GM12878 (cell line): ENCODE measurements around the gene KCNIP3. TPM values are rescaled to one million over a fixed set of nuclear protein-coding genes. Genes with fewer than 3 reads are reported as not detected.

ENCODE experiments used
- ATAC-seq: fragments of 200-7000 bp; cut with Tn5 transposase; 3 replicates; pipeline ENCODE4 v1.9.1; 2020; ENCODE audit warnings: mild to moderate bottlenecking, moderate library complexity
- BruUV-seq: library from RNA; stranded (reverse); fragments of 400-500 nt; replicated peaks from 2 replicates; lab custom pipeline; 2021; lab: Mats Ljungman, UMichigan
- CTCF ChIA-PET: fragments of 300-600 bp; sonication (Branson Sonifier 250); formaldehyde crosslinking; extraction: SDS; loops from one replicate; lab custom pipeline; 2021; ENCODE audit warnings: inconsistent platforms; lab: Yijun Ruan, JAX
- POLR2A ChIA-PET: fragments of 350-600 bp; formaldehyde crosslinking; extraction: SDS; loops from one replicate; lab custom pipeline; 2021; ENCODE audit warnings: inconsistent platforms; lab: Charles Lee
- RAD21 ChIA-PET: fragments of 300-600 bp; sonication (Branson Sonifier 250); formaldehyde crosslinking; loops from one replicate; lab custom pipeline; 2023; ENCODE audit warnings: antibody characterized with exemption; ENCODE audit not compliant: unreplicated experiment; lab: Charles Lee
- SMC1A ChIA-PET: fragments of 300-600 bp; sonication (Branson Sonifier 250); formaldehyde crosslinking; loops from one replicate; lab custom pipeline; 2023; ENCODE audit not compliant: unreplicated experiment, uncharacterized antibody; lab: Charles Lee
- DNase-seq: peaks from one replicate; pipeline ENCODE4 v3.0.0-alpha.2; 2011; ENCODE audit warnings: low read depth, low spot score
- FAIRE-seq: peaks from 3 replicates; lab custom pipeline; 2011; peaks lifted over from hg19 to GRCh38; lab: Jason Lieb, UNC
- H2AFZ ChIP-seq: 2 replicates; pipeline ENCODE4 v1.6.0; 2011; ENCODE audit warnings: low read depth, low read length, control low read depth; ENCODE audit not compliant: control insufficient read depth
- H3K27ac ChIP-seq: 2 replicates; pipeline ENCODE4 v1.5.1; 2011; ENCODE audit warnings: control low read depth; ENCODE audit not compliant: control insufficient read depth, insufficient read depth
- H3K27me3 ChIP-seq, 2 experiments: replicated peaks in 1 of 2; 2 replicates each; pipeline versions ENCODE4 v1.6.0 to v1.6.1; 2011; ENCODE audit warnings: low read length in 1 of 2; ENCODE audit not compliant: control insufficient read depth in 2 of 2, insufficient read depth in 2 of 2
- H3K36me3 ChIP-seq, 2 experiments: 2 replicates each; pipeline ENCODE4 v1.5.1; 2011; ENCODE audit warnings: low read length in 1 of 2; ENCODE audit not compliant: control insufficient read depth in 2 of 2, insufficient read depth in 2 of 2
- H3K4me1 ChIP-seq: 2 replicates; pipeline ENCODE4 v1.6.1; 2011; ENCODE audit warnings: mild to moderate bottlenecking, low read length, moderate library complexity, mixed read lengths; ENCODE audit not compliant: control insufficient read depth, insufficient read depth
- H3K4me2 ChIP-seq: 2 replicates; pipeline ENCODE4 v1.6.0; 2011; ENCODE audit warnings: control low read depth; ENCODE audit not compliant: control insufficient read depth, insufficient read depth
- H3K4me3 ChIP-seq: fragments of 200-600 bp; sonication (generic); 2 replicates; pipeline ENCODE4 v1.5.1; 2016
- H3K79me2 ChIP-seq: 2 replicates; pipeline ENCODE4 v1.6.0; 2011; ENCODE audit warnings: low read length; ENCODE audit not compliant: control insufficient read depth, insufficient read depth
- H3K9ac ChIP-seq: 2 replicates; pipeline ENCODE4 v1.8.0; 2011; ENCODE audit warnings: low read length, control low read depth, mixed read lengths; ENCODE audit not compliant: control insufficient read depth, insufficient read depth
- H3K9me3 ChIP-seq: replicated peaks from 3 replicates; pipeline ENCODE4 v1.5.1; 2011; ENCODE audit warnings: mild to moderate bottlenecking, low read length; ENCODE audit not compliant: control insufficient read depth, insufficient read depth
- H4K20me1 ChIP-seq: 2 replicates; pipeline ENCODE4 v1.6.0; 2011; ENCODE audit not compliant: control insufficient read depth, insufficient read depth
- BMI1 ChIP-seq: fragments of 450-650 bp; IDR thresholded peaks from 2 replicates; pipeline ENCODE4 v1.6.1; 2016; ENCODE audit warnings: mild to moderate bottlenecking, moderate library complexity, borderline replicate concordance
- BRCA1 ChIP-seq: IDR thresholded peaks from 2 replicates; pipeline ENCODE4 v1.6.1; 2011; ENCODE audit warnings: low read depth, low read length, improper control_type of control experiment
- CHD2 ChIP-seq: IDR thresholded peaks from 2 replicates; pipeline ENCODE4 v1.6.1; 2011; ENCODE audit warnings: low read depth, low read length, improper control_type of control experiment, borderline replicate concordance
- CHD4 ChIP-seq: fragments of 200-600 bp; sonication (generic); IDR thresholded peaks from 2 replicates; pipeline ENCODE4 v1.6.1; 2016; ENCODE audit warnings: mild to moderate bottlenecking
- EP300 ChIP-seq, 2 experiments: fragments of 150-350 bp in 1 of 2; IDR thresholded peaks; 2 replicates each; pipeline ENCODE4 v1.6.1; 2011 to 2012; ENCODE audit warnings: low read depth in 2 of 2, low read length in 2 of 2, borderline replicate concordance in 1 of 2, improper control_type of control experiment in 1 of 2, inconsistent platforms in 1 of 2; ENCODE audit not compliant: control insufficient read depth in 1 of 2
- FOS ChIP-seq: IDR thresholded peaks from 3 replicates; pipeline ENCODE4 v1.6.1; 2011; ENCODE audit warnings: borderline replicate concordance; ENCODE audit not compliant: insufficient read length; ENCODE audit errors: extremely low read depth
- IRF4 ChIP-seq: IDR thresholded peaks from 2 replicates; pipeline ENCODE4 v1.6.1; 2011; ENCODE audit warnings: low read depth, low read length
- KAT2A ChIP-seq: conservative IDR thresholded peaks from 2 replicates; pipeline ENCODE4 v1.6.1; 2011; ENCODE audit warnings: low read depth, low read length; ENCODE audit not compliant: control insufficient read depth
- LARP7 ChIP-seq: fragments of 450-650 bp; IDR thresholded peaks from 2 replicates; pipeline ENCODE4 v1.6.1; 2017; ENCODE audit warnings: mild to moderate bottlenecking
- PAX8 ChIP-seq: fragments of 450-650 bp; IDR thresholded peaks from 2 replicates; pipeline ENCODE4 v1.6.1; 2017; ENCODE audit warnings: mild to moderate bottlenecking, moderate library complexity
- POLR2AphosphoS5 ChIP-seq: IDR thresholded peaks from 2 replicates; pipeline ENCODE4 v1.6.1; 2011; ENCODE audit warnings: mild to moderate bottlenecking, low read length, inconsistent platforms
- RAD51 ChIP-seq: fragments of 450-650 bp; IDR thresholded peaks from 2 replicates; pipeline ENCODE4 v1.6.1; 2016; ENCODE audit warnings: moderate library complexity, mild to moderate bottlenecking, inconsistent platforms
- SMAD5 ChIP-seq: IDR thresholded peaks from 2 replicates; pipeline ENCODE4 v1.6.1; 2016; ENCODE audit warnings: antibody characterized with exemption, low read depth
- SREBF2 ChIP-seq: IDR thresholded peaks from 2 replicates; pipeline ENCODE4 v1.6.1; 2012; ENCODE audit warnings: mild to moderate bottlenecking, low read length
- TAF1 ChIP-seq: IDR thresholded peaks from 2 replicates; pipeline ENCODE4 v1.6.1; 2011; ENCODE audit warnings: mild to moderate bottlenecking, low read depth, low read length, borderline replicate concordance
- ZBED1 ChIP-seq: IDR thresholded peaks from 2 replicates; pipeline ENCODE4 v1.6.1; 2016; ENCODE audit warnings: borderline replicate concordance
- ZNF24 ChIP-seq: fragments of 450-650 bp; IDR thresholded peaks from 2 replicates; pipeline ENCODE4 v1.6.1; 2017; ENCODE audit warnings: antibody characterized with exemption, mild to moderate bottlenecking
- WGBS: methylation state at CpG from one replicate; pipeline ENCODE4 v1.1.6; 2016; ENCODE audit warnings: low lambda C conversion rate; ENCODE audit not compliant: insufficient replicate concordance, insufficient coverage; ENCODE audit errors: missing lambda C conversion rate; 5-methylcytosine and 5-hydroxymethylcytosine counted together
- in situ Hi-C: fragments of 300-500 bp; cut with MboI; formaldehyde crosslinking; loops from 9 replicates; pipeline ENCODE4 v1.14.3; 2018; ENCODE audit warnings: mixed read lengths
- intact Hi-C: fragments of 100-400 bp; cut with micrococcal nuclease; formaldehyde crosslinking; loops from one replicate; pipeline ENCODE4 v1.14.2; 2022; ENCODE audit not compliant: unreplicated experiment
- polyA plus RNA-seq, 11 experiments: library from polyadenylated mRNA; depleted of rRNA in 4 of 11; unstranded in 6 of 11; stranded (reverse) in 5 of 11; fragments of >200 nt; fragmentation: Nextera tagmentation in 4 of 11; fragmentation: Illumina TruSeq in 1 of 11; extraction: Ambion mirVana in 4 of 11; extraction: Trizol in 1 of 11; gene quantifications; 1 replicate in 1 of 11; 2 replicates in 10 of 11; pipeline versions ENCODE4 v1.2.1 to v1.2.3, GENCODE V29; 2011 to 2016; ENCODE audit warnings: inconsistent platforms in 2 of 11, missing spikeins in 2 of 11, low read depth in 1 of 11
- total RNA-seq, 4 experiments: library from RNA; depleted of rRNA in 3 of 4; stranded (reverse); fragments of >200 nt in 3 of 4; fragmentation: Illumina TruSeq in 1 of 4; extraction: Trizol in 1 of 4; gene quantifications; 2 replicates each; pipeline versions ENCODE4 v1.2.1 to v1.2.3, GENCODE V29; 2013 to 2021
- TF ChIP-seq, protein P1 (sequence below): IDR thresholded peaks from 2 replicates; pipeline ENCODE4 v1.6.1; 2012; ENCODE audit warnings: mild to moderate bottlenecking, low read depth, low read length
- TF ChIP-seq, protein P2 (sequence below): fragments of 450-650 bp; IDR thresholded peaks from 2 replicates; pipeline ENCODE4 v1.6.1; 2017; ENCODE audit warnings: mild to moderate bottlenecking, low read depth, inconsistent platforms; ENCODE audit not compliant: poor library complexity, severe bottlenecking
- TF ChIP-seq, protein P3 (sequence below): IDR thresholded peaks from 2 replicates; pipeline ENCODE4 v1.6.1; 2011; ENCODE audit warnings: low read depth, mild to moderate bottlenecking, low read length, moderate library complexity, borderline replicate concordance; ENCODE audit errors: extremely low read depth

KCNIP3 gene
- total and polyA plus RNA-seq, 10 of the 15 experiments (the other 5 are each of a cell fraction or from before 2014, with no cell fraction given) = not detected

DNA sequence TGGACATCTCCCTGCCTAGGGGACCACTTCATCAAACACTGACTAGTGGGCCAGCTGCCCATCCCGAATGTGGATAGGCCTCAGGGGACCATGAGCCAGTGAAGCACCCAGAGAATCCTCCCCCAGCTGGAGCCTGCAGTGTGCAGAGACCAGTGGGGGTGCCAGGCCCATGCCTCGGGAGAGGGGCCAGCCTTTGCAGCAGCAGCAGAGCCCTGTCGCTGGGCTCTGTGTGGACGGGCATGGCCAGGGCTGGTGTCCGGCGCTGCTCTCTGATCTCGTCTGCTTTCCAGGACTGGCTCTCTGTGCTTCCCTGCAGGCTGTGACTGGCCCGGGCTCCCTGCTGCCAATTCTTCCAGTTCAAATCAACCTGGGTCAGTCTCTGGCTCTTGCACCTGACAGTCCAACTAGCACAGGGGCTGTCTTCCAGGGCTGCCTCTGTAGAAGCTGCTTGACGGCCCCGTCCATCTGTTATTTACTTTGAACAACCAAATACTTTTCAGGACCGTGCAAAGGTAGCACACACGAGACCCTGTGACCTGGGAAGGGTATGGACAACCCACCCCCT is 11.4 kb downstream of the KCNIP3 start:
- no peaks in the 10 kb centered on the region for H4K20me1 ChIP-seq
- H3K9ac ChIP-seq = no peak overlapping the region
- ATAC-seq (no peak), DNase-seq (no peak), FAIRE-seq (no peak)
- 34% methylated on average over 12 of the region's 12 CpGs for WGBS
- H3K79me2 ChIP-seq = no peaks in the 10 kb centered on the region
- BruUV-seq = no TSS peak
- ChIA-PET POLR2A (no interaction called here), SMC1A (no interaction called here), RAD21 (no interaction called here), CTCF (no interaction called here)
- no peak overlapping the region for H3K4me2 ChIP-seq
- no peak overlapping the region for H3K4me3 ChIP-seq
- H3K27ac ChIP-seq = no peak overlapping the region
- intact Hi-C loops (no loop called here), in situ Hi-C loops (no loop called here)
- no peaks in the 10 kb centered on the region; a peak in 1 of 4 replicates for H3K27me3 ChIP-seq
- no peaks in the 10 kb centered on the region for H3K4me1 ChIP-seq
- H3K9me3 ChIP-seq = no peaks in the 10 kb centered on the region
- TF ChIP-seq, protein P1, sequence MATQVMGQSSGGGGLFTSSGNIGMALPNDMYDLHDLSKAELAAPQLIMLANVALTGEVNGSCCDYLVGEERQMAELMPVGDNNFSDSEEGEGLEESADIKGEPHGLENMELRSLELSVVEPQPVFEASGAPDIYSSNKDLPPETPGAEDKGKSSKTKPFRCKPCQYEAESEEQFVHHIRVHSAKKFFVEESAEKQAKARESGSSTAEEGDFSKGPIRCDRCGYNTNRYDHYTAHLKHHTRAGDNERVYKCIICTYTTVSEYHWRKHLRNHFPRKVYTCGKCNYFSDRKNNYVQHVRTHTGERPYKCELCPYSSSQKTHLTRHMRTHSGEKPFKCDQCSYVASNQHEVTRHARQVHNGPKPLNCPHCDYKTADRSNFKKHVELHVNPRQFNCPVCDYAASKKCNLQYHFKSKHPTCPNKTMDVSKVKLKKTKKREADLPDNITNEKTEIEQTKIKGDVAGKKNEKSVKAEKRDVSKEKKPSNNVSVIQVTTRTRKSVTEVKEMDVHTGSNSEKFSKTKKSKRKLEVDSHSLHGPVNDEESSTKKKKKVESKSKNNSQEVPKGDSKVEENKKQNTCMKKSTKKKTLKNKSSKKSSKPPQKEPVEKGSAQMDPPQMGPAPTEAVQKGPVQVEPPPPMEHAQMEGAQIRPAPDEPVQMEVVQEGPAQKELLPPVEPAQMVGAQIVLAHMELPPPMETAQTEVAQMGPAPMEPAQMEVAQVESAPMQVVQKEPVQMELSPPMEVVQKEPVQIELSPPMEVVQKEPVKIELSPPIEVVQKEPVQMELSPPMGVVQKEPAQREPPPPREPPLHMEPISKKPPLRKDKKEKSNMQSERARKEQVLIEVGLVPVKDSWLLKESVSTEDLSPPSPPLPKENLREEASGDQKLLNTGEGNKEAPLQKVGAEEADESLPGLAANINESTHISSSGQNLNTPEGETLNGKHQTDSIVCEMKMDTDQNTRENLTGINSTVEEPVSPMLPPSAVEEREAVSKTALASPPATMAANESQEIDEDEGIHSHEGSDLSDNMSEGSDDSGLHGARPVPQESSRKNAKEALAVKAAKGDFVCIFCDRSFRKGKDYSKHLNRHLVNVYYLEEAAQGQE = no peak
- TF ChIP-seq, protein P2, sequence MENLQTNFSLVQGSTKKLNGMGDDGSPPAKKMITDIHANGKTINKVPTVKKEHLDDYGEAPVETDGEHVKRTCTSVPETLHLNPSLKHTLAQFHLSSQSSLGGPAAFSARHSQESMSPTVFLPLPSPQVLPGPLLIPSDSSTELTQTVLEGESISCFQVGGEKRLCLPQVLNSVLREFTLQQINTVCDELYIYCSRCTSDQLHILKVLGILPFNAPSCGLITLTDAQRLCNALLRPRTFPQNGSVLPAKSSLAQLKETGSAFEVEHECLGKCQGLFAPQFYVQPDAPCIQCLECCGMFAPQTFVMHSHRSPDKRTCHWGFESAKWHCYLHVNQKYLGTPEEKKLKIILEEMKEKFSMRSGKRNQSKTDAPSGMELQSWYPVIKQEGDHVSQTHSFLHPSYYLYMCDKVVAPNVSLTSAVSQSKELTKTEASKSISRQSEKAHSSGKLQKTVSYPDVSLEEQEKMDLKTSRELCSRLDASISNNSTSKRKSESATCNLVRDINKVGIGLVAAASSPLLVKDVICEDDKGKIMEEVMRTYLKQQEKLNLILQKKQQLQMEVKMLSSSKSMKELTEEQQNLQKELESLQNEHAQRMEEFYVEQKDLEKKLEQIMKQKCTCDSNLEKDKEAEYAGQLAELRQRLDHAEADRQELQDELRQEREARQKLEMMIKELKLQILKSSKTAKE = no peak
- TF ChIP-seq CHD4 (no peak), IRF4 (no peak), EP300 (IDR thresholded peaks at IDR 0.05; ENCODE audit: borderline replicate concordance in 1 of 2, control insufficient read depth in 1 of 2, low read depth in 2 of 2, low read length in 2 of 2) (no peak), PAX8 (no peak), FOS (no peak), SMAD5 (no peak), BRCA1 (no peak), ZNF24 (no peak), KAT2A (no peak), RAD51 (no peak), BMI1 (no peak), TAF1 (no peak), ZBED1 (no peak), POLR2AphosphoS5 (no peak), LARP7 (no peak), SREBF2 (no peak), CHD2 (no peak)
- TF ChIP-seq, protein P3, sequence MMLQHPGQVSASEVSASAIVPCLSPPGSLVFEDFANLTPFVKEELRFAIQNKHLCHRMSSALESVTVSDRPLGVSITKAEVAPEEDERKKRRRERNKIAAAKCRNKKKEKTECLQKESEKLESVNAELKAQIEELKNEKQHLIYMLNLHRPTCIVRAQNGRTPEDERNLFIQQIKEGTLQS = no peak
- no peak overlapping the region for H2AFZ ChIP-seq
- no peaks in the 10 kb centered on the region for H3K36me3 ChIP-seq
